Stomach (tissue), 9 donors: ENCODE measurements around the gene ASXL2. TPM values are rescaled to one million over a fixed set of nuclear protein-coding genes. Genes with fewer than 3 reads are reported as not detected.

Experiments used
- DNase-seq, 2 donors: peaks; one replicate each; pipeline versions ENCODE4 v3.0.0 to v3.0.0-alpha.2; 2013 to 2019
- H3K27ac ChIP-seq, 5 donors: fragments of 200-600 bp in 4 of 5; sonication (generic) in 4 of 5; one replicate each; pipeline ENCODE4 v1.5.1; 2013 to 2019; ENCODE audit warnings: mild to moderate bottlenecking in 1 of 5, moderate library complexity in 1 of 5
- H3K27me3 ChIP-seq, 3 donors: fragments of 200-600 bp; sonication (generic); one replicate each; pipeline ENCODE4 v1.5.1; 2017 to 2019; ENCODE audit warnings: mixed run types in 1 of 3
- H3K36me3 ChIP-seq, 4 donors: fragments of 200-600 bp; sonication (generic); 1 replicate in 3 of 4; 2 replicates in 1 of 4; pipeline ENCODE4 v1.5.1; 2016 to 2019
- H3K4me1 ChIP-seq, 4 donors: fragments of 200-600 bp; sonication (generic); one replicate each; pipeline ENCODE4 v1.5.1; 2016 to 2019
- H3K4me3 ChIP-seq, 4 donors: fragments of 200-600 bp; sonication (generic) in 3 of 4; one replicate each; pipeline ENCODE4 v1.5.1; 2016 to 2019; ENCODE audit warnings: mild to moderate bottlenecking in 1 of 4
- H3K9me3 ChIP-seq, 4 donors: fragments of 200-600 bp; sonication (generic); one replicate each; pipeline ENCODE4 v1.5.1; 2016 to 2019
- CTCF ChIP-seq, 7 experiments: fragments of 450-650 bp in 4 of 7; fragments of 200-600 bp in 3 of 7; sonication (generic) in 3 of 7; IDR thresholded peaks; one replicate each; pipeline ENCODE4 v1.5.1; 2016 to 2019; ENCODE audit warnings: antibody characterized with exemption in 7 of 7, control low read depth in 2 of 7, mild to moderate bottlenecking in 1 of 7
- EP300 ChIP-seq: sonication (generic); formaldehyde crosslinking; IDR thresholded peaks from one replicate; pipeline ENCODE4 v1.6.1; 2017; ENCODE audit warnings: antibody characterized with exemption
- POLR2A ChIP-seq, 4 donors: fragments of 450-650 bp; IDR thresholded peaks; one replicate each; pipeline ENCODE4 v1.6.1; 2016; ENCODE audit warnings: antibody characterized with exemption in 4 of 4, control low read depth in 2 of 4, mild to moderate bottlenecking in 1 of 4, moderate library complexity in 1 of 4
- POLR2AphosphoS5 ChIP-seq, 3 donors: sonication (generic); formaldehyde crosslinking; IDR thresholded peaks; one replicate each; pipeline ENCODE4 v1.6.1; 2016; ENCODE audit warnings: antibody characterized with exemption in 3 of 3
- WGBS, 5 donors: extraction: QIAGEN DNeasy Blood & Tissue Kit in 3 of 5; methylation state at CpG; one replicate each; pipeline versions ENCODE4 v1.1.5 to v1.1.7; 2013 to 2018; 5-methylcytosine and 5-hydroxymethylcytosine counted together
- intact Hi-C: fragments of 100-400 bp; cut with DNase I; formaldehyde crosslinking; loops from one replicate; pipeline ENCODE4 v1.15.1; 2023; ENCODE audit warnings: low total_unique reads
- polyA plus RNA-seq, 3 donors: library from polyadenylated mRNA; stranded (reverse); fragments of 200-250 nt; gene quantifications; one replicate each; pipeline ENCODE4 v1.2.3, GENCODE V29; 2013
- total RNA-seq, 5 donors: library from RNA; depleted of rRNA; stranded (reverse); fragments of >200 nt; gene quantifications; one replicate each; pipeline versions ENCODE4 v1.1.0 to v1.2.3, GENCODE V29; 2014 to 2016
- donor health status: healthy with polysubstance abuse.
- donor health status: Bipolar disorder and iron deficiency.
- donor health status: healthy.

Gene ASXL2
- total and polyA plus RNA-seq, 8 donors: 1.6 to 26.5 (median 12.8) TPM

GRCh38 chr2:25794544-25795276 is 83.6 kb downstream of the ASXL2 start:
- no peak overlapping the region for H3K4me3 ChIP-seq
- peak overlapping the region in 1 of 5 donors; percentile 46 for H3K27ac ChIP-seq
- no peak for TF ChIP-seq EP300
- TF ChIP-seq CTCF (IDR thresholded peaks at IDR 0.05): no peak
- no peak for TF ChIP-seq POLR2AphosphoS5 (IDR thresholded peaks at IDR 0.05)
- no peak for TF ChIP-seq POLR2A (IDR thresholded peaks at IDR 0.05)
- intact Hi-C loops: no loop called here
- no peaks in the 10 kb centered on the region for H3K27me3 ChIP-seq
- H3K4me1 ChIP-seq: peaks cover 0 to 4% (median 0%) of the 10 kb centered on the region in 4 donors
- WGBS, 5 donors: 78 to 83% (median 82%) methylated on average over 4 of the region's 4 CpGs
- DNase-seq: no peak
- H3K36me3 ChIP-seq: peaks cover 5 to 41% (median 31%) of the 10 kb centered on the region in 4 donors
- H3K9me3 ChIP-seq: no peaks in the 10 kb centered on the region

DNA sequence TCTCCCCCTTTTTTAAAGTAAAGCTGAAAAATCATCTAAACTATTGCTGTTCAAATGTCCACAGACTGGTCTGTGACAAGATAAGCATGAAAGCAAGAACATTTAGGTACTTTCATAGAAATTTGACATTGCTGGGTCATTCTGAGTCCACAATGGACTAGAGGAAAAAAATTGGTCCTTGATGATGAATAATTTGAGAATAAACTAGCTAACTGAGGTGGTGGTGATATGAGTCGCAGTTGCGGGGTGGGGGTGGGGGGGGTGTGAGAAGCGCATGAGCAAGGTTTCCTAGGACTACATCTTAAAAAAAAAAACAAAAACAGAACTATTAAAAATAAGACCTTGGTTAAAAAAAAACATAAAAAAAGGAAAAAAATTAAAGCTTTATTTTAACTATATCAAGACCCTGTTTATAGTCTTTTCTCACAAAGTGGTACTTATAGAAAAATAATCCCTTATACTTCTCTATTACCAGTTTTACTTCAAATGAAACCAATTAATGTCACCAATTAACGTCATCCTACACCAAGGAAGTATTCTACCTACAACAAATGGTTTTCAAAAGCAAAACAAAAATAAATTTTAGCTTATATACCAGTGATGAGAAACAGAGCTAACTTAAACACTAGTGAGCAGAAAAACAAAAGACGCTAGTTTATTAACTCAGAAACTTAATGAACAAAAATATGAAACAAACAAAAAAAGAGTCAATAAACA is 88.1 kb downstream of the ASXL2 start:
- no peak for DNase-seq
- Histone ChIP-seq H3K9me3 (no peaks in the 10 kb centered on the region), H3K27me3 (no peaks in the 10 kb centered on the region), H3K27ac (no peak overlapping the region), H3K4me3 (no peak overlapping the region), H3K4me1 (no peaks in the 10 kb centered on the region), H3K36me3 (peaks cover 0 to 27% (median 20%) of the 10 kb centered on the region in 4 donors)
- 76 to 96% (median 92%) methylated on average over 5 of the region's 5 CpGs for WGBS, 5 donors
- intact Hi-C loops: no loop called here
- TF ChIP-seq POLR2A (IDR thresholded peaks at IDR 0.05) (no peak), EP300 (no peak), CTCF (IDR thresholded peaks at IDR 0.05) (no peak), POLR2AphosphoS5 (IDR thresholded peaks at IDR 0.05) (no peak)

- Histone ChIP-seq H3K4me1 (no peaks in the 10 kb centered on the region), H3K36me3 (peaks cover 0 to 36% (median 32%) of the 10 kb centered on the region in 4 donors), H3K9me3 (no peaks in the 10 kb centered on the region), H3K27me3 (no peaks in the 10 kb centered on the region), H3K4me3 (no peak overlapping the region), H3K27ac (no peak overlapping the region)
- WGBS, 5 donors: 89 to 94% (median 89%) methylated on average over 3 of the region's 3 CpGs
- no peak for TF ChIP-seq EP300
- no peak for TF ChIP-seq POLR2AphosphoS5 (IDR thresholded peaks at IDR 0.05)
- no peak for TF ChIP-seq POLR2A (IDR thresholded peaks at IDR 0.05)
- TF ChIP-seq CTCF (IDR thresholded peaks at IDR 0.05): no peak
- DNase-seq: no peak
- intact Hi-C loops: no loop called here
Observed at GRCh38 chr2:25788457-25788856, 89.8 kb downstream of the ASXL2 start.

GRCh38 chr2:25787020-25787419 is 91.3 kb downstream of the ASXL2 start:
- TF ChIP-seq POLR2A (IDR thresholded peaks at IDR 0.05) (no peak), CTCF (IDR thresholded peaks at IDR 0.05) (no peak), EP300 (no peak), POLR2AphosphoS5 (IDR thresholded peaks at IDR 0.05) (no peak)
- H3K9me3 ChIP-seq: no peaks in the 10 kb centered on the region
- no peaks in the 10 kb centered on the region for H3K27me3 ChIP-seq
- 55 to 72% (median 70%) methylated on average over 2 of the region's 2 CpGs for WGBS, 5 donors
- DNase-seq: no peak
- peaks cover 2 to 39% (median 37%) of the 10 kb centered on the region in 4 donors for H3K36me3 ChIP-seq
- intact Hi-C loops: no loop called here
- no peaks in the 10 kb centered on the region for H3K4me1 ChIP-seq
- no peak overlapping the region for H3K27ac ChIP-seq
- no peak overlapping the region for H3K4me3 ChIP-seq
